ENCODE measurements around the gene FHOD3.
A peak's percentile ranks its signal among the peaks of the same experiment; 100 is the strongest.

Gene FHOD3

GRCh38 chr18:36667811-36668210 lies 370.3 kb downstream of the FHOD3 start:
- no peak for DNase-seq (ENCODE audit: low spot score)

GRCh38 chr18:36668349-36668748 lies 370.8 kb downstream of the FHOD3 start:
- DNase-seq (ENCODE audit: low spot score): no peak

GRCh38 chr18:36672437-36673344 lies 375.2 kb downstream of the FHOD3 start:
- DNase-seq (ENCODE audit: low spot score): no peak

- no peak for DNase-seq (ENCODE audit: low spot score)
These were observed 375.9 kb downstream of the FHOD3 start for GRCh38 chr18:36673452-36673851.

GRCh38 chr18:36675076-36675475 lies 377.6 kb downstream of the FHOD3 start:
- no peak for DNase-seq (ENCODE audit: low spot score)

- DNase-seq (ENCODE audit: low spot score): no peak
These were observed 378.0 kb downstream of the FHOD3 start for GRCh38 chr18:36675542-36675941.

GRCh38 chr18:36676629-36677028 lies 379.1 kb downstream of the FHOD3 start:
- DNase-seq (ENCODE audit: low spot score): no peak

GRCh38 chr18:36680042-36680441 lies 382.5 kb downstream of the FHOD3 start:
- no peak for DNase-seq (ENCODE audit: low spot score)

GRCh38 chr18:36685580-36685979 lies 388.1 kb downstream of the FHOD3 start:
- no peak for DNase-seq (ENCODE audit: low spot score)

- DNase-seq (ENCODE audit: low spot score): peak; percentile 75
These were observed 390.8 kb downstream of the FHOD3 start for GRCh38 chr18:36688020-36688965.

- no peak for DNase-seq (ENCODE audit: low spot score)
These were observed 394.9 kb downstream of the FHOD3 start for GRCh38 chr18:36692371-36692770.

GRCh38 chr18:36692921-36693332 lies 395.4 kb downstream of the FHOD3 start:
- no peak for DNase-seq (ENCODE audit: low spot score)

- DNase-seq (ENCODE audit: low spot score): no peak
These were observed 396.6 kb downstream of the FHOD3 start for GRCh38 chr18:36693931-36694620.

- no peak for DNase-seq (ENCODE audit: low spot score)
These were observed 398.3 kb downstream of the FHOD3 start for GRCh38 chr18:36695806-36696205.

GRCh38 chr18:36697905-36698304 lies 400.4 kb downstream of the FHOD3 start:
- no peak for DNase-seq (ENCODE audit: low spot score)

GRCh38 chr18:36700955-36701354 lies 403.4 kb downstream of the FHOD3 start:
- no peak for DNase-seq (ENCODE audit: low spot score)

- no peak for DNase-seq (ENCODE audit: low spot score)
These were observed 405.0 kb downstream of the FHOD3 start for GRCh38 chr18:36702401-36703013.

- DNase-seq (ENCODE audit: low spot score): no peak
These were observed 406.6 kb downstream of the FHOD3 start for GRCh38 chr18:36704156-36704555.

GRCh38 chr18:36706134-36706881 lies 408.8 kb downstream of the FHOD3 start:
- no peak for DNase-seq (ENCODE audit: low spot score)

- no peak for DNase-seq (ENCODE audit: low spot score)
These were observed 410.9 kb downstream of the FHOD3 start for GRCh38 chr18:36708366-36708765.

- no peak for DNase-seq (ENCODE audit: low spot score)
These were observed 411.8 kb downstream of the FHOD3 start for GRCh38 chr18:36709315-36709714.
